Natural killer cell (primary cell): ENCODE results near the gene PRELID2. TPM values are rescaled to one million over a fixed set of nuclear protein-coding genes. Genes with fewer than 3 reads are reported as not detected.

ENCODE experiments used
- ATAC-seq, 3 donors: fragments of 150-1000 bp in 2 of 3; fragments of 200-7000 bp in 1 of 3; cut with Tn5 transposase; 1 replicate in 1 of 3; 2 replicates in 2 of 3; pipeline ENCODE4 v1.10.0; 2021; ENCODE audit warnings: mild to moderate bottlenecking in 2 of 3, moderate library complexity in 2 of 3
- DNase-seq, 2 donors: peaks; one replicate each; pipeline versions ENCODE4 v3.0.0 to v3.0.0-alpha.2; 2013 to 2021; ENCODE audit warnings: mixed read lengths in 1 of 2
- H3K27ac ChIP-seq: one replicate; pipeline ENCODE4 v1.5.1; 2013; ENCODE audit warnings: mild to moderate bottlenecking, low read length
- H3K27me3 ChIP-seq: one replicate; pipeline ENCODE4 v1.6.1; 2013; ENCODE audit warnings: low read length; ENCODE audit not compliant: control insufficient read depth, insufficient read depth
- H3K36me3 ChIP-seq: one replicate; pipeline ENCODE4 v1.6.1; 2013; ENCODE audit warnings: low read length; ENCODE audit not compliant: control insufficient read depth, insufficient read depth
- H3K4me1 ChIP-seq: one replicate; pipeline ENCODE4 v1.6.1; 2013; ENCODE audit warnings: low read length; ENCODE audit not compliant: control insufficient read depth, insufficient read depth
- H3K4me3 ChIP-seq: one replicate; pipeline ENCODE4 v1.5.1; 2013; ENCODE audit warnings: low read length
- H3K9me3 ChIP-seq: one replicate; pipeline ENCODE4 v1.6.1; 2013; ENCODE audit warnings: low read length; ENCODE audit not compliant: control insufficient read depth, insufficient read depth
- H3K27ac Mint-ChIP-seq, 2 donors: one replicate each; pipeline ENCODE4 v1.8.0; 2022; ENCODE audit warnings: mild to moderate bottlenecking in 2 of 2, mixed read lengths in 2 of 2, moderate library complexity in 1 of 2
- H3K27me3 Mint-ChIP-seq, 2 donors: one replicate each; pipeline ENCODE4 v1.8.0; 2022; ENCODE audit warnings: low read depth in 2 of 2, mixed read lengths in 2 of 2
- H3K36me3 Mint-ChIP-seq: one replicate; pipeline ENCODE4 v1.8.0; 2022; ENCODE audit warnings: mixed read lengths
- H3K4me1 Mint-ChIP-seq, 2 donors: one replicate each; pipeline ENCODE4 v1.8.0; 2022; ENCODE audit warnings: mixed read lengths in 2 of 2
- H3K4me3 Mint-ChIP-seq: one replicate; pipeline ENCODE4 v1.8.0; 2022; ENCODE audit warnings: mild to moderate bottlenecking, moderate library complexity, mixed read lengths
- H3K9me3 Mint-ChIP-seq, 2 donors: one replicate each; pipeline ENCODE4 v1.8.0; 2022; ENCODE audit warnings: mixed read lengths in 2 of 2
- CTCF ChIP-seq: fragments of 200-600 bp; IDR thresholded peaks from one replicate; pipeline ENCODE4 v1.8.0; 2022; ENCODE audit warnings: antibody characterized with exemption
- whole genome bisulfite sequencing: methylation state at CpG from one replicate; pipeline ENCODE4 v1.1.7; 2013; ENCODE audit warnings: missing lambda C conversion rate; ENCODE audit not compliant: insufficient coverage; 5-methylcytosine and 5-hydroxymethylcytosine counted together
- intact Hi-C: fragments of 100-400 bp; cut with micrococcal nuclease; formaldehyde crosslinking; loops from one replicate; pipeline ENCODE4 v1.14.2; 2022
- total RNA-seq, 4 donors: library from RNA; stranded (reverse); fragments of 120-200 nt in 1 of 4; gene quantifications; one replicate each; pipeline versions ENCODE4 v1.2.3 to v1.2.4, GENCODE V29; 2013 to 2022

PRELID2 gene
- total RNA-seq, 3 donors from 2014 or later (not counting 1 experiment from before 2014, with no cell fraction given): 1.5 to 3.1 (median 1.7) TPM

GRCh38 chr5:145847499-145848497 lies 12.7 kb upstream of the PRELID2 start:
- TF ChIP-seq CTCF: no peak
- Mint-ChIP-seq H3K27me3 (peaks cover 0 to 7% of the 10 kb centered on the region in 2 donors), H3K27ac (no peak overlapping the region), H3K4me3 (no peak overlapping the region), H3K9me3 (no peaks in the 10 kb centered on the region), H3K36me3 (no peaks in the 10 kb centered on the region), H3K4me1 (no peaks in the 10 kb centered on the region)
- intact Hi-C loops: no loop called here
- no peaks in the 10 kb centered on the region for H3K9me3 ChIP-seq
- no peak overlapping the region for H3K27ac ChIP-seq
- H3K4me1 ChIP-seq: no peaks in the 10 kb centered on the region
- DNase-seq: no peak
- 94% methylated on average over 5 of the region's 6 CpGs for WGBS
- no peak for ATAC-seq
- H3K27me3 ChIP-seq: no peaks in the 10 kb centered on the region
- H3K36me3 ChIP-seq: no peaks in the 10 kb centered on the region
- no peak overlapping the region for H3K4me3 ChIP-seq

GRCh38 chr5:145846081-145846480 lies 10.9 kb upstream of the PRELID2 start:
- no peaks in the 10 kb centered on the region for H3K9me3 ChIP-seq
- H3K27ac ChIP-seq: no peak overlapping the region
- H3K4me1 Mint-ChIP-seq: no peaks in the 10 kb centered on the region
- intact Hi-C loops: no loop called here
- H3K9me3 Mint-ChIP-seq: no peaks in the 10 kb centered on the region
- H3K27me3 Mint-ChIP-seq: peaks cover 0 to 7% of the 10 kb centered on the region in 2 donors
- H3K4me3 ChIP-seq: no peak overlapping the region
- WGBS: 92% methylated on average over 2 of the region's 3 CpGs
- no peak for DNase-seq
- no peaks in the 10 kb centered on the region for H3K4me1 ChIP-seq
- TF ChIP-seq CTCF: no peak
- ATAC-seq: no peak
- no peak overlapping the region for H3K4me3 Mint-ChIP-seq
- H3K27me3 ChIP-seq: no peaks in the 10 kb centered on the region
- H3K27ac Mint-ChIP-seq: no peak overlapping the region
- H3K36me3 Mint-ChIP-seq: no peaks in the 10 kb centered on the region
- no peaks in the 10 kb centered on the region for H3K36me3 ChIP-seq

GRCh38 chr5:145841299-145841698 lies 6.2 kb upstream of the PRELID2 start:
- Histone ChIP-seq H3K27ac (no peak overlapping the region), H3K4me1 (no peaks in the 10 kb centered on the region), H3K9me3 (no peaks in the 10 kb centered on the region), H3K27me3 (no peaks in the 10 kb centered on the region), H3K4me3 (no peak overlapping the region), H3K36me3 (no peaks in the 10 kb centered on the region)
- no peak for TF ChIP-seq CTCF
- DNase-seq (no peak), ATAC-seq (no peak)
- no peaks in the 10 kb centered on the region for H3K4me1 Mint-ChIP-seq
- intact Hi-C loops: no loop called here
- H3K9me3 Mint-ChIP-seq: no peaks in the 10 kb centered on the region
- no peaks in the 10 kb centered on the region for H3K36me3 Mint-ChIP-seq
- no peaks in the 10 kb centered on the region for H3K27me3 Mint-ChIP-seq
- H3K27ac Mint-ChIP-seq: no peak overlapping the region
- no peak overlapping the region for H3K4me3 Mint-ChIP-seq
